HEK293T (cell line): ENCODE results near the gene PAF1.

Experiments
- ARNT ChIP-seq: fragments of 450-650 bp; IDR thresholded peaks from 2 replicates; pipeline ENCODE4 v1.6.1; 2017; ENCODE audit warnings: mild to moderate bottlenecking
- FOXM1 ChIP-seq: fragments of 450-650 bp; IDR thresholded peaks from 2 replicates; pipeline ENCODE4 v1.6.1; 2017; ENCODE audit warnings: mild to moderate bottlenecking, borderline replicate concordance
- HDGF ChIP-seq: fragments of 450-650 bp; IDR thresholded peaks from 2 replicates; pipeline ENCODE4 v1.6.1; 2017; ENCODE audit warnings: antibody characterized with exemption, borderline replicate concordance
- SP1 ChIP-seq: fragments of 450-650 bp; IDR thresholded peaks from 2 replicates; pipeline ENCODE4 v1.6.1; 2017
- TF ChIP-seq, protein P1 (sequence below): fragments of 450-650 bp; IDR thresholded peaks from 2 replicates; pipeline ENCODE4 v1.6.1; 2016

- TF ChIP-seq FOXM1, result no peak
- no peak for TF ChIP-seq ARNT
- no peak for TF ChIP-seq SP1
- TF ChIP-seq HDGF, result no peak
- TF ChIP-seq, protein P1, sequence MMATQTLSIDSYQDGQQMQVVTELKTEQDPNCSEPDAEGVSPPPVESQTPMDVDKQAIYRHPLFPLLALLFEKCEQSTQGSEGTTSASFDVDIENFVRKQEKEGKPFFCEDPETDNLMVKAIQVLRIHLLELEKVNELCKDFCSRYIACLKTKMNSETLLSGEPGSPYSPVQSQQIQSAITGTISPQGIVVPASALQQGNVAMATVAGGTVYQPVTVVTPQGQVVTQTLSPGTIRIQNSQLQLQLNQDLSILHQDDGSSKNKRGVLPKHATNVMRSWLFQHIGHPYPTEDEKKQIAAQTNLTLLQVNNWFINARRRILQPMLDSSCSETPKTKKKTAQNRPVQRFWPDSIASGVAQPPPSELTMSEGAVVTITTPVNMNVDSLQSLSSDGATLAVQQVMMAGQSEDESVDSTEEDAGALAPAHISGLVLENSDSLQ, result no peak
Measured at GRCh38 chr19:39401549-39402345, 10.8 kb upstream of the PAF1 start.
